Neural cell (in vitro differentiated cells): Measurements from ENCODE around the gene CLIC6. TPM values are rescaled to one million over a fixed set of nuclear protein-coding genes. Genes with fewer than 3 reads are reported as not detected.

Experiments
- H2AFZ ChIP-seq: fragments of 200-600, 300-800 bp; sonication (generic), shearing (Covaris generic); 2 replicates; pipeline ENCODE4 v1.6.0; 2014; ENCODE audit warnings: low read depth, mild to moderate bottlenecking, antibody characterized with exemption, low read length, moderate library complexity
- H3F3A ChIP-seq: fragments of 200-600 bp; shearing (Covaris generic); 2 replicates; pipeline ENCODE4 v1.6.1; 2016; ENCODE audit warnings: mild to moderate bottlenecking, moderate library complexity, mixed read lengths, antibody characterized with exemption, low read length; ENCODE audit not compliant: insufficient read depth, poor library complexity, severe bottlenecking
- H3K27ac ChIP-seq: fragments of 200-600, 300-800 bp; sonication (generic), shearing (Covaris generic); 2 replicates; pipeline ENCODE4 v1.5.1; 2014; ENCODE audit warnings: mild to moderate bottlenecking, low read length, moderate library complexity
- H3K27me3 ChIP-seq: fragments of 300-800, 200-600 bp; sonication (generic), shearing (Covaris generic); 2 replicates; pipeline ENCODE4 v1.6.0; 2014; ENCODE audit warnings: mild to moderate bottlenecking, low read depth, low read length, moderate library complexity; ENCODE audit not compliant: insufficient read depth
- H3K36me3 ChIP-seq: fragments of 300-800, 200-600 bp; sonication (generic), shearing (Covaris generic); 2 replicates; pipeline ENCODE4 v1.5.1; 2014; ENCODE audit warnings: mild to moderate bottlenecking, antibody characterized with exemption, low read length, moderate library complexity; ENCODE audit not compliant: insufficient read depth
- H3K4me2 ChIP-seq: fragments of 300-800, 200-600 bp; sonication (generic), shearing (Covaris generic); 2 replicates; pipeline ENCODE4 v1.6.0; 2014; ENCODE audit warnings: mild to moderate bottlenecking, low read length
- H3K4me3 ChIP-seq: fragments of 300-800, 200-600 bp; sonication (generic), shearing (Covaris generic); 2 replicates; pipeline ENCODE4 v1.5.1; 2014; ENCODE audit warnings: mild to moderate bottlenecking, low read length, moderate library complexity
- H3K79me2 ChIP-seq: fragments of 200-600 bp; shearing (Covaris generic); replicated peaks from 2 replicates; pipeline ENCODE4 v1.6.0; 2014; ENCODE audit warnings: mild to moderate bottlenecking, low read length, moderate library complexity; ENCODE audit not compliant: insufficient read depth
- H3K9ac ChIP-seq: fragments of 300-800, 200-600 bp; sonication (generic), shearing (Covaris generic); 2 replicates; pipeline ENCODE4 v1.6.1; 2016; ENCODE audit warnings: mild to moderate bottlenecking, low read length, mixed read lengths
- H3K9me2 ChIP-seq: fragments of 200-600 bp; shearing (Covaris generic); 2 replicates; pipeline ENCODE4 v1.6.1; 2016; ENCODE audit warnings: mild to moderate bottlenecking, low read length, mixed read lengths; ENCODE audit not compliant: insufficient read depth
- H3K9me3 ChIP-seq: fragments of 200-600, 300-800 bp; sonication (generic), shearing (Covaris generic); 2 replicates; pipeline ENCODE4 v1.6.1; 2016; ENCODE audit warnings: mild to moderate bottlenecking, mixed run types, low read length, moderate library complexity, mixed read lengths
- H4K20me1 ChIP-seq: fragments of 200-600 bp; shearing (Covaris generic); 2 replicates; pipeline ENCODE4 v1.6.1; 2016; ENCODE audit warnings: mild to moderate bottlenecking, mixed run types; ENCODE audit not compliant: insufficient read depth
- EP300 ChIP-seq: fragments of 450-650 bp; conservative IDR thresholded peaks from 2 replicates; pipeline ENCODE4 v1.6.1; 2014; ENCODE audit warnings: antibody characterized with exemption, mild to moderate bottlenecking, moderate library complexity; ENCODE audit not compliant: poor library complexity, severe bottlenecking
- EZH2 ChIP-seq: fragments of 200-600, 300-800 bp; shearing (Covaris generic), sonication (generic); IDR thresholded peaks from 2 replicates; pipeline ENCODE4 v1.6.1; 2014; ENCODE audit warnings: antibody characterized with exemption, low read length, borderline replicate concordance, mild to moderate bottlenecking; ENCODE audit not compliant: insufficient read depth, poor library complexity, severe bottlenecking
- MXI1 ChIP-seq: fragments of 450-650 bp; conservative IDR thresholded peaks from 2 replicates; pipeline ENCODE4 v1.6.1; 2014; ENCODE audit warnings: antibody characterized with exemption, mild to moderate bottlenecking; ENCODE audit not compliant: poor library complexity, severe bottlenecking
- POLR2AphosphoS5 ChIP-seq: IDR thresholded peaks from 2 replicates; pipeline ENCODE4 v1.6.1; 2012
- RAD21 ChIP-seq: fragments of 450-650 bp; conservative IDR thresholded peaks from 2 replicates; pipeline ENCODE4 v1.6.1; 2014; ENCODE audit warnings: antibody characterized with exemption, mild to moderate bottlenecking, moderate library complexity
- SMC3 ChIP-seq: fragments of 450-650 bp; conservative IDR thresholded peaks from 2 replicates; pipeline ENCODE4 v1.6.1; 2014; ENCODE audit warnings: antibody characterized with exemption, mild to moderate bottlenecking, moderate library complexity; ENCODE audit not compliant: poor library complexity
- TAF1 ChIP-seq: IDR thresholded peaks from 2 replicates; pipeline ENCODE4 v1.6.1; 2012; ENCODE audit warnings: low read depth
- polyA plus RNA-seq: library from polyadenylated mRNA; depleted of rRNA; stranded (reverse); fragments of >200 nt; gene quantifications from 2 replicates; pipeline ENCODE4 v1.2.3, GENCODE V29; 2014
- TF ChIP-seq, protein P1 (sequence below): fragments of 450-650 bp; IDR thresholded peaks from 2 replicates; pipeline ENCODE4 v1.5.1; 2014; ENCODE audit warnings: antibody characterized with exemption, mild to moderate bottlenecking, moderate library complexity; ENCODE audit not compliant: poor library complexity, severe bottlenecking
- TF ChIP-seq, protein P2 (sequence below): IDR thresholded peaks from 2 replicates; pipeline ENCODE4 v1.6.1; 2012; ENCODE audit warnings: borderline replicate concordance

The CLIC6 gene
- polyA plus RNA-seq, 1 donor from 2014 or later: 0.32 TPM

DNA sequence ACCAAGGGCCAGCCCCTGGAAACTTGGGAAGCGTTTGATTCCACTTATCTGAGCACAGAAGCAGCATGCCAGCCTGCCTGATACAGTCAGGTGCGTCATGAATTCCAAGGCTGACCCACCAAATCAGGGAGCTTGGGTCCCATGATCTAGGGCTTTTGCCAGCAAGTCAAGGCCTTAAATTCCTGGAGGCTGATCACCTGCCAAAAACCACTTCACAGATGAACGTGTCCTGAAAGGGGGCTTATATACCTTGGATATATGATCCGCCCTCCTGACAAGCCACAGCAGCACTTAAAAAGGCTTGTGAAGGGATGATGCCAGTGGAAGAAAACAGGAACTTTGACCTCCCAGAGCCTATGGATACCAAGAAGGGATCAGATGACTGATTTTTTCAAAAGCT is 24.0 kb upstream of the CLIC6 start:
- Histone ChIP-seq H3K4me2 (no peak overlapping the region), H3K79me2 (no peaks in the 10 kb centered on the region), H3K27ac (no peak overlapping the region), H3K9me2 (no peaks in the 10 kb centered on the region), H3K9me3 (no peaks in the 10 kb centered on the region), H3K27me3 (no peaks in the 10 kb centered on the region), H3K9ac (no peak overlapping the region), H3F3A (no peaks in the 10 kb centered on the region), H3K4me3 (no peak overlapping the region), H2AFZ (no peak overlapping the region), H3K36me3 (no peaks in the 10 kb centered on the region), H4K20me1 (no peaks in the 10 kb centered on the region)
- TF ChIP-seq, protein P1, sequence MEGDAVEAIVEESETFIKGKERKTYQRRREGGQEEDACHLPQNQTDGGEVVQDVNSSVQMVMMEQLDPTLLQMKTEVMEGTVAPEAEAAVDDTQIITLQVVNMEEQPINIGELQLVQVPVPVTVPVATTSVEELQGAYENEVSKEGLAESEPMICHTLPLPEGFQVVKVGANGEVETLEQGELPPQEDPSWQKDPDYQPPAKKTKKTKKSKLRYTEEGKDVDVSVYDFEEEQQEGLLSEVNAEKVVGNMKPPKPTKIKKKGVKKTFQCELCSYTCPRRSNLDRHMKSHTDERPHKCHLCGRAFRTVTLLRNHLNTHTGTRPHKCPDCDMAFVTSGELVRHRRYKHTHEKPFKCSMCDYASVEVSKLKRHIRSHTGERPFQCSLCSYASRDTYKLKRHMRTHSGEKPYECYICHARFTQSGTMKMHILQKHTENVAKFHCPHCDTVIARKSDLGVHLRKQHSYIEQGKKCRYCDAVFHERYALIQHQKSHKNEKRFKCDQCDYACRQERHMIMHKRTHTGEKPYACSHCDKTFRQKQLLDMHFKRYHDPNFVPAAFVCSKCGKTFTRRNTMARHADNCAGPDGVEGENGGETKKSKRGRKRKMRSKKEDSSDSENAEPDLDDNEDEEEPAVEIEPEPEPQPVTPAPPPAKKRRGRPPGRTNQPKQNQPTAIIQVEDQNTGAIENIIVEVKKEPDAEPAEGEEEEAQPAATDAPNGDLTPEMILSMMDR: no peak
- TF ChIP-seq MXI1 (no peak), RAD21 (no peak), POLR2AphosphoS5 (no peak), EZH2 (no peak), SMC3 (no peak), EP300 (no peak), TAF1 (no peak)
- TF ChIP-seq, protein P2, sequence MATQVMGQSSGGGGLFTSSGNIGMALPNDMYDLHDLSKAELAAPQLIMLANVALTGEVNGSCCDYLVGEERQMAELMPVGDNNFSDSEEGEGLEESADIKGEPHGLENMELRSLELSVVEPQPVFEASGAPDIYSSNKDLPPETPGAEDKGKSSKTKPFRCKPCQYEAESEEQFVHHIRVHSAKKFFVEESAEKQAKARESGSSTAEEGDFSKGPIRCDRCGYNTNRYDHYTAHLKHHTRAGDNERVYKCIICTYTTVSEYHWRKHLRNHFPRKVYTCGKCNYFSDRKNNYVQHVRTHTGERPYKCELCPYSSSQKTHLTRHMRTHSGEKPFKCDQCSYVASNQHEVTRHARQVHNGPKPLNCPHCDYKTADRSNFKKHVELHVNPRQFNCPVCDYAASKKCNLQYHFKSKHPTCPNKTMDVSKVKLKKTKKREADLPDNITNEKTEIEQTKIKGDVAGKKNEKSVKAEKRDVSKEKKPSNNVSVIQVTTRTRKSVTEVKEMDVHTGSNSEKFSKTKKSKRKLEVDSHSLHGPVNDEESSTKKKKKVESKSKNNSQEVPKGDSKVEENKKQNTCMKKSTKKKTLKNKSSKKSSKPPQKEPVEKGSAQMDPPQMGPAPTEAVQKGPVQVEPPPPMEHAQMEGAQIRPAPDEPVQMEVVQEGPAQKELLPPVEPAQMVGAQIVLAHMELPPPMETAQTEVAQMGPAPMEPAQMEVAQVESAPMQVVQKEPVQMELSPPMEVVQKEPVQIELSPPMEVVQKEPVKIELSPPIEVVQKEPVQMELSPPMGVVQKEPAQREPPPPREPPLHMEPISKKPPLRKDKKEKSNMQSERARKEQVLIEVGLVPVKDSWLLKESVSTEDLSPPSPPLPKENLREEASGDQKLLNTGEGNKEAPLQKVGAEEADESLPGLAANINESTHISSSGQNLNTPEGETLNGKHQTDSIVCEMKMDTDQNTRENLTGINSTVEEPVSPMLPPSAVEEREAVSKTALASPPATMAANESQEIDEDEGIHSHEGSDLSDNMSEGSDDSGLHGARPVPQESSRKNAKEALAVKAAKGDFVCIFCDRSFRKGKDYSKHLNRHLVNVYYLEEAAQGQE: no peak

DNA sequence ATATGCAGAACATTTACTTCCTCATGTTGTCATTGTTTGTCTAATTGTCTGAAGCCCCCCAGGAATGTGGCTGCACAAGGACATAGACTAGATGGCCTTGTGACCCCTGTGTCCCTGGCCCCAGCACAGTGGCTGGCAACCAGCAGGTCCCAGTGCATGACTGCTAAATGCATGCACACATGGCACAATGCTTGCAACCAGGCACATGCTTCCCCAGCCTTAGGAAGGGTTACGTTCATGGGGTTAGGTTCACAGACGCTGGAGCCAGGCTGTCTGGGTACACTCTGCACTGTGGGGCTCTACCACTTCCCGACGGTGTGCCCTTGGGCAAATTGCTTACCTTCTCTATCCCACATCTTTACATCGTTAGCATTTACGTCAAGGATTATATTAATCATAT is 21.2 kb upstream of the CLIC6 start:
- TF ChIP-seq SMC3 (no peak), POLR2AphosphoS5 (no peak), MXI1 (no peak), RAD21 (no peak)
- TF ChIP-seq, protein P1: no peak
- Histone ChIP-seq H3K4me3 (no peak overlapping the region), H2AFZ (no peak overlapping the region), H4K20me1 (no peaks in the 10 kb centered on the region), H3K36me3 (no peaks in the 10 kb centered on the region), H3K27ac (no peak overlapping the region), H3F3A (no peaks in the 10 kb centered on the region), H3K9me3 (peaks cover 8% of the 10 kb centered on the region), H3K79me2 (no peaks in the 10 kb centered on the region), H3K9me2 (no peaks in the 10 kb centered on the region), H3K27me3 (no peaks in the 10 kb centered on the region), H3K9ac (no peak overlapping the region), H3K4me2 (no peak overlapping the region)
